GM18511 (cell line): ENCODE measurements around the gene ZNF655.
"Not testable (repeated sequence)": the region's sequence is repeated elsewhere in the genome, so short reads cannot be mapped to it uniquely, and the experiment has no call there.

ENCODE experiments used
- ATAC-seq: cut with Tn5 transposase; IDR thresholded peaks from one replicate; pipeline ENCODE4 v1.9.1; 2021; ENCODE audit warnings: mild to moderate bottlenecking, moderate library complexity; ENCODE audit not compliant: unreplicated experiment

Gene ZNF655

DNA sequence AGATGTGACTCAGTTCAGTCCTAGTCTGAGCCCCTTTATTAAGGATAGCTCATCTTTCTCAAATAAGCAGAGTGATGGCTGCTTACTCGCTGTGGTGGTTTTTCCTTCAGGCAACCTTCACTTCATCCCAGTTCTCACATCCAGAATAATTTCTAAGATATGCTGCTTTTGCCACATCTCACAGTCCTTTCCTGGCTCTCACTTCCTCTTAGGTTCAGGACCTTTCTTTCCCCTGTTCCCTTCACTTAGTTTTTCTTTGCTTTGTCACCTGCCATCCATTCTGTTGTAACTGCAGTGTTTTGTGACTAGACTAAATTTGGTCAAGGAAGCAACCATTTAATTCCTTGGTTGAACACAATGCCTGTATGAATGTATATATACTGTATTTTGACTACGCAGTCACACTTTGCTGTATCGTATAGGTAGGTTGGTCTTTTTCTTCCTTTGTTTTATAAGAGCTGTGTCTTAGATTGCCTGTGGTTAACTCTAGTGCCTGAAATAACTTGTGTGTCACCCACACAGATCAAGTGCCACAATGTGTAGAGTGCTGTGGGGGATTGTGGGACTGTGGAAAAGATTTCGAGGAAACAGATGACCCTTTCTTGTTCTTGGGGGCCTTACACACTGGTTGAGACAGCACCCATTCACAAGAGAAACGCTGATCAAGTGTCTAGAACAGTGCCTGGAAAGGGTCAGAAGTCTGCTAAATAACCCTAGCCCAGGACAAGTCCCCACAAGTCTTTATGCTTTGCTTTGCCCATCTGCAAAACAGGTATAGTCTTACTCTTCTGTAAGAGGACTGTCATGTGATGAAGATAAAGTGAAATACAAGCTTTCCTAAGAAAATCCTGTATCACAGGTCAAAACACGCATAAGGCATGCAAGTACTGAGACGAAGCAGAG lies 2.6 kb downstream of the ZNF655 start:
- ATAC-seq: no peak

DNA sequence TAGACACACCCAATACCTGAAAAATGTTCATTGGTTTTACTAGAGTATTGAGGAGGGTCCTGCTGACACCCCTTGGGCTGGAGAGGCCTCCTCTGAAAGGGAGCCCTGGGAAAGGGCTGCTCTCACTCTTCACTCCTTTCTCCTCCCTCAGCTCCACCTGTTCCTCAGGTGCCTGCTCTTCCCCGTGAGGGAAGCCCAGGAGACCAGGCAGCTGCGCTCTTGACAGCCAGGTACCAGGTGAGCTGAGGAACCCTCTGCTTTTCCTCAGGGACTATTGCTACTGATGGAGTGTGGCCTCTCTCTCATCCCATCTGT lies 3.3 kb downstream of the ZNF655 start:
- ATAC-seq: no peak

DNA sequence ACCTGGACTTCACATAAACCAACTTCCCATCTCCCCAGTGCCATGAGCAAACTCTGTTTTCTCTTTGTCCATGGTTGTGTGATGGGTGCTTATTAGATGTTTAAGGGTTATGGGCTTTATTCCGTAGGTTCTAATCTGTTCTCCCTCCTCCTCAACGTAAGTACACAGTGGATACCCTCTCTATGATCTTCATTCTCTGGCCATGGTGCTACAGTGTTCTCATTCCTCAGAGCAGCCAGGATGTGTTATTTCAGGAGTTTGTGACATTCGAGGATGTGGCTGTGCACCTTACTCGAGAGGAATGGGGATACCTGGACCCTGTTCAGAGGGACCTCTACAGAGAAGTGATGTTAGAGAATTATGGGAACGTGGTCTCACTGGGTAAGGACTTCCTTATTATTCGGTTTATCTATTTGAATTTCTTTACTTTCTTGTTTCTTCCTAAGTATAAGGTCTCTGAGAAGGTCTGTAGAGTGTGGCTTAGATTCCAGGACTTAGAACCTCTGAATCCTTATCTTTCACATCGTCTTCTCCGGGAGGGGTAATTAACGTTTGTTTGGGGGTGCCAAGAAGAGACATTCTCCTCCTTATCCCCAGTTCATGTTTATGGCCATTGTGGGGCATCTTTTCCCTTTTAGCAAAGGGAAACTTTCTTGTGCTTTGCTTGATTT lies 3.8 kb downstream of the ZNF655 start:
- no peak for ATAC-seq

DNA sequence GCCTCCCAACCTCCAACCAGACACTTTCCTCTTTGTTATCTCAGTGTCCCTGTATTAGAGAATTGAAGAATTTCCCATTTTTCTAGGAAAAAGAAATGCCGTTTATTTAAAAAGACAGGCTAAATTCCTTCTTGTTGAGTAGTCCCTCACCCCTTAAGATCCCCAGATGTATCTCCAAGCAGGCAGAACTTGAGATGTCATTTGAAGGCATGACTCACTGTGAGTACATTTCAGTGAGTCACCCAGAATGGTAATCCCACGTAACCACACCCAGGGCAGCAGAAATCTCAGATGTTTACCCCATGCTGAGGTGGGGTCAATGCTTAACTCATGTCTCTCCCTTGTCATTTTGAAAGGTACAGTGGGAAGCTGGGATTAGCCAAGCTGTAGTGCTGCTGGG lies 4.4 kb downstream of the ZNF655 start:
- no peak for ATAC-seq

DNA sequence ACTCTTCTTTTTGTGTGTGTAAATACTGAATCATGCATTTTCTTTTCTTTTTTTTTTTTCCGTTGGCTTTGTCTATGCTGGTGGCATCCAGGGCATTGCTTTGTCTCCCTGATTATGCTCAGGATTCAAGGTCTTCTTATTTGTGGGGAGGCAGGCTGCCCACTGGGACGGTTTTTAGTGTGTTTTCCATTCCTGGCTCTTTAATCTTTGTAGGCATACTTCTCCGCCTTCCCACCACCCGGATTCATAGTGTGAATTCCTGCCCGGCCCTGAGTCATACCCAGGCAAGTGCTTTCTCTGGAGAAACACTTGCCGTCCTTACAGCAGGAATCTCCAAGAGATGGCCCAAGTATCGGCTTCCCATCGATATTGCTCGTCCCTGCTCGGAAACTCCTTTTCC lies 5.2 kb downstream of the ZNF655 start:
- no peak for ATAC-seq

DNA sequence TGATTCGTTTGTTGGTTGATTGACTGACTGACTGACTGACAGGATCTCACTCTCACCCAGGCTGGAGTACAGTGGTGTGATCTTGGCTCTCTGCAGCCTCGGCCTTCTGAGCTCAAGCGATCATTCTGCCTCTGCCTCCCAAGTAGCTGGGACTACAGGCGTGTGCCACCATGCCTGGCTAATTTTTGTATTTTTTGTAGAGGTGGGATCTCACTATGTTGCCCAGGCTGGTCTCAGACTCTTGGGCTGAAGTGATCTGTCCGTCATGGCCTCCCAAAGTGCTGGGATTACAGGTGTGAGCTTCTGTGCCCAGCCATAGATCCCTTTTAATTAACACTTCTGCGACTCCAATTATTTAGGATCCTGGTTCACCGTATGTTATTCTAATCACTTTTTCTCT lies 10.3 kb downstream of the ZNF655 start:
- ATAC-seq: not testable (repeated sequence)

DNA sequence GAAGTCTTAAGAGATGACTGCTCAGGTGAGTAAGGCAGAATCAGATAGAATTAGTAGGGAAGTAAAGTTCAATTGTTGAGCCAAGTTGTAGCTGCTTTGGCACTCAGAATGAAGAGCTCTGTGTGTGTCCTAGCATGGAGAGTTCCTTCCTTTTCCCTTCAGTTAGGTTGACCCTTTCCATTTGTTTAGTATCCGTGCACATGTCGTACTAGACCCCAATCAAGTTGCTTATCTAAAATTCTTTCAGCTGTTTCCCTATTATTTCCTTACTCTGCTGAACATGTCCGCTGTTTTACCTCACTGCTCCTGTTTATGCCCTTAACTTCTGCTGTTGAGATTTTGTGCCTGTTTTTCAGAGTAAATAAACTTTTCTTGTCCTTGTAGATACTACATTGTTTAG lies 13.3 kb downstream of the ZNF655 start:
- no peak for ATAC-seq

DNA sequence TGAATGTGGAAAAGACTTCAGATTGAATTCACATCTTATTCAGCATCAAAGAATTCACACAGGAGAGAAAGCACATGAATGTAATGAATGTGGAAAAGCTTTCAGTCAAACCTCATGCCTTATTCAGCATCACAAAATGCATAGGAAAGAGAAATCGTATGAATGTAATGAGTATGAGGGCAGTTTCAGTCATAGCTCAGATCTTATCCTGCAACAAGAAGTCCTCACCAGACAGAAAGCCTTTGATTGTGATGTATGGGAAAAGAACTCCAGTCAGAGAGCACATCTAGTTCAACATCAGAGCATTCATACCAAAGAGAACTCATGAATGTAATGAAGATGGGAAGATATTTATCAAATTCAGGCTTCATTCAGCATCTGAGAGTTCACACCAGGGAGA lies 14.8 kb downstream of the ZNF655 start:
- no peak for ATAC-seq

DNA sequence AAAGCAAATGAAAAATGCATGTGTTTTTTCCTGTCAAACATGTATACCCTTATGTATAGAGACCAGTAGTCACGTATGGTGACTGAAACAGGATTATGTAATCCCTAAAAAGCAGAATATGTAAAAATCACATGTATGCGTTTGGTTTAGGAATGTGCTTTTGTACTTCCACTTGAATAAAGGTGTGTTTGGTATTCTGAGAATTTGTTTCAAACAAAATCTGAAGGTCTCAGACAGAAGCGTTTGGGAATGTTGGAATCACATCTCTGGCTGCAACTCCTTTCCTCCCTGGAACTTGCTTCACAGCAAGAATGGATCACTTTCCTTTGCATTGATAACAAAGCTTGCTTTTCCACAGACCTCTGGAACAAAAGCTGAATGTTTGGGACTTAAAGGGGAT lies 17.8 kb downstream of the ZNF655 start:
- no peak for ATAC-seq

DNA sequence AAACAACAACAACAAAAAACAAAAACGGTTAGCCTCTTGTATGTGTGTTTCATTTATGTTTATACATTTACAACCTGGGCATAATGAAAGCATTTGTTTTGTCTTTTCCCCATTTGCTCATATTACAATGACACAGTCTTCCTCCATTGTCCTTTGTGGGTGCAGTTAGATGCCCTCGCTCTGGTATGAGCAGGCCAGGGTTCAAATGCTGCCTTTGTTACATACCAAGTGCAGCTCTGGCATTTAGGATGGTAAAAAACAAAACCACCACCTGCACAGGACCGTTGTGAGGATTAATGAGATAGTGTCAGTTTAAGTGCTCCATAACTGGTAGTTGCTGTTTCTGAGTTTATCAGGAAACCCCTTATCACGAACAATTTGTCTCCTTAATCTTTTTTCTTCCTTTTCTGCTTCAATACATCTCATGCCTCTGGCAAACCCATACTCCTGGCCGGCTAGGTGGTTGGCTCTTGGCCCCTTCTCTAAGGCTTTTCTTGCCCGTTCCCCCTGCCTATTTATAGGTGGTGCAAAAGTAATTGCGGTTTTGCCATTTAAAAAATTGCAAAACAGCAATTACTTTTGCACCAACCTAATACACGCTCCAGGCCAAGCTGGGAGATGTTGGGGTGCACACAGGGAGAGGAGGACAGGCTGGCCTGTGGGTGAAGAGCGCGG lies 21.0 kb downstream of the ZNF655 start:
- no peak for ATAC-seq

DNA sequence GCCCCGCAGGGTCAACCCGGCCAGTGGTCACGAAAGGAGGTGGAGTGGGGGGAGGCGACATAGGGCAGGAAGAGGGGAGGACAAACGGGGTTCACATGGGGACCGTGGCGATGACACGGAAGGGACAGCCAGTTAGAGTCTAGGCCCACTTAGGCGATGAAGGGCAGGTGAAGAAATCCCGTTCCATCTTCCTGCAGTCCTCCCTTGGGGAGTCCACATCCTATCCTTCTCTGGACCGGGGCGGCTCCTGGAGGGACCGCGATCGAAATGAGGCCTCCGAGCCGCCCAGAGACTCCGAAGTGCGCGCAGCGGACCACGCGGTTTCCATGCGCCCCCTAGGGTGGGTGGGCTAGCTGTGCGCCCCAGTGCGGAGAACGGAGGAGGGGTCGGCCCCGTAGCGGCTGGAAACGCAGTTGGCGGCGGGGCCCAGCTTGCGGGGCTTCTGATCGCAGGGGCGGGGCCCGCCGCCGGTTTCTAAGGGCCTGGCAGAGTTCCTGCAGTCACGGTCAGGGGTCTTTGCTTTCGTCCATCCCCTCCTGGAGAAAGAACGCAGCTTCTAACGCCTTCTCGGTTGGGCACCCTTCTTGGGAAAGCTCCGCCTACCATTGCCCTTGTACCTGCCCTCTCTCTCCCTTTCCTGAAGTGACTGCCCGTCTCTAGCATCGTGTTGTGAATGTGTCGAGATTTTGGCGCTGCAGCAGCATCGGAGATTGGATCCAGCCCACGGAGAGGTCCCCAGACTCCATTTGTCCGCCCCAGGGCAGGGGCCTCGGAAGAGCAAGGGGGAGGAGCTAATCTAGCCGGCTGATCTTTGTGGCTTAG lies 21.7 kb downstream of the ZNF655 start:
- no peak for ATAC-seq

DNA sequence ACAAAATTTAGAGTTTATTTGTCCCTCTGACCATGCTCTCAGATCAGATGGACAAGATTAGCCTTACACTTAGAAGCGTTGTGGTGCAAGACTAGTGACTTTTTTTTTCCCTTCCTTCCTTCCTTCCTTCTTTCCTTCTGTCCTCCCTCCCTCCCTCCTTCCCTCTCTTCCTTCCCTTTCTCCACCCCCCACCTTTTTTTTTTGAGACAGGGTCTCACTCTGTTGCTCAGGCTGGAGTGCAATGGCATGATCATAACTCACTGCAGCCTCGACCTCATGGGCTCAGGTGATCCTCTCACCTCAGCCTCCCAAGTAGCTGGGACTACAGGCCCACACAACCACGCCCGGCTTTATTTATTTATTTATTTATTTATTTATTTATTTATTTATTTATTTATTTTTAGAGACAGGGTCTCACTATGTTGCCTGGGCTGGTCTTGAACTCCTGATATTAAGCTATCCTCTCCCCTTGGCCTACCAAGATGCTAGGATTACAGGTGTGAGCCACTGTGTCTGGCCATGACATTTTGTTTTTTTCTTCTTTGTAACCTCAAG lies 22.4 kb downstream of the ZNF655 start:
- not testable (repeated sequence) for ATAC-seq

DNA sequence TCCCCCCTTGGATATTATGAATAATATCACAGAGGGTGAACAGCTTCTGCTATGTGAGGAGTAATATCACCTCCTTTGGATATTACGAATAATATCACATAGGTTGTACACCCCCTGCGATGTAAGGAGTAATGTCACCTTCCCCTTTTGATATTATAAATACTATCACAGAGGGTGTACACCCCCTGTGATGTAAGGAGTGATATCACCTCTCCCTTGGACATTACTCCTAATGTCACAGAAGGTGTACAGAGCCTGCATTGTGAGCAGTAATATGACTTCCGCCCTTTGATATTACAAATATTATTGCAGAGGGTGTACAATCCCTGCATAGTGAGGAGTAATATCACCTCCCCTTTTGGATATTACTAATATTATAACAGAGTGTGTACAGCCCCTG lies 30.4 kb downstream of the ZNF655 start:
- no peak for ATAC-seq

DNA sequence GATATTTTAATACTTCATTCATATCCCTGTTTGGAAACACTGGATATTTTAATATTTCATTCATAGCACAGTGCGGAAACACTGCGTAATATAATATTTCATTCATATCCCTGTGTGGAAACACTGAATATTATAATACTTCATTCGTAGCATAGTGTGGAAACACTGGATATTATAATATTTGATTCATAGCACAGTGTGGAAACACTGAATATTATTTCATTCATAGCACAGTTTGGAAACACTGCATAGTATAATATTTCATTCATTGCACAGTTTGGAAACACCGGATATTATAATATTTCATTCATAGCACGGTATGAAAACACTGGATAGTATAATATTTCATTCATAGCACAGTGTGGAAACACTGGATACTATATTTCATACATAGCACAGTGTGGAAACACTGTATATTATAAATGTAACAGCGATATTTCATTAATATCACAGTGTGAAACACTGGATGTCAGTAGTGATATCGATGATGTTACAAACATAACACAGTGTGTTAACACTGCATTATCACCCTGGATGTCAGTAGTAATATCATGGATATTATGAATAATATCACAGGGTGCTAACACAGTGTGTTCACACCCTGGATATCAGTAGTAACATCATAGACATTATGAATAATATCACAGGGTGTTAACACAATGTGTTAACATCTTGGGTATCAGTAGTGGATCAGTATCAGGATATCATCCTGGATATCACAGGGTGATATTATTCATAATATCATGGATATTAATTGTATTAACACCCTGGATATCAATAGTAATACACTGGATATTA lies 36.7 kb downstream of the ZNF655 start:
- ATAC-seq: no peak

DNA sequence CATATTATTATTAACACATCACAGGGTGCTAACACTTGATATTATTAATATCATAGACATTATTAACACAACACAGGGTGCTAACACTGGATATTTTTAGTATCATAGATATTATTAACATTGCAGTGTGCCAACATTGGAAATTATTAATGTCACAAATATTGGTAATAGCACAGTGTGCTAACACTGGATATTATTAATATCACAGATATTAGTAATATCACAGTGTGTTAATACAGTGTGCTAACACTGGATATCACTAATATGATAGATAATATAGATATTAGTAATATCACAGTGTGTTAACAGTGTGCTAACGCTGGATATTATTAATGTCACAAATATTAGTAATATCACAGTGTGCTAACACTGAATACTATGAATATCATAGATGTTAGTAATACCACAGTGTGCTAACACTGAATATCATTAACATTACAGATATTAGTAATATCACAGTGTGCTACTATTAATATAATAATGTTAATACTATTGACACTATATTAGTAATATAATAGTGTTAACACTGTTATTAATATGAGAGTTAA lies 38.0 kb downstream of the ZNF655 start:
- no peak for ATAC-seq

DNA sequence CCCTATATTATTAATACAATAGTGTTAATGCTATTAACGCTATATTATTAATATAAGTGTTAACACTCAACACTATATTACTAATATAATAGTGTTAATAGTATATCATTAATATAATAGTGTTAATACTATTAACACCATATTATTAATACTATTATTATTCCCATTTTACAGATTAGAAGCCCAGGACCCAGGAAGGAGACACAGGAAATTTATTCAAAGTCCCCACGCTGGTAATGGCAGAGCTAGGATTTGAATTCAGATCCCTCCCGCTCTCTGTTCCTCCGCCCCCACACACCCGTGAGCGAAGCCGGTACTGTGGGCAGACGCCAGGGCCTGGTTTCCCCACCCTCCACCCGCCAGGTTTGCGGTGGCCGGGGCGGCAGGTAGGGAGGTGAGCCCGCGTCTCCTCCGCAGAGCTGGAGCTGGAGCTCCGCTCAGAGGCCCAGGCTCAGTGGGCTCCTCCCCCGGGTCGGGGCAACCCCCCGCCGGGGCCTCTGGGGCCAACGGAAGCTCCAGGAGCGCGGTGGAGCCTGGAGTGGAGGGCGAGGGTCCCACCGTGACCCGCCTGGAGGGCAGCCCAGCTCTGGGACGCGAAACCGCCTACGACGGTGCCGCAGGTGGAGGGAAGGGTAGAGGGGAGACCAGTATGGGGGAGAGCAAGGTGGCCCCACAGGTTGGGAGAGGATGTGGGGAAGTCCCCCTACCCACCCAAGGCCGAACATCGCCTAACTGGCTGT lies 39.5 kb downstream of the ZNF655 start, which contains the start of gene TMEM225B:
Gene TMEM225B, plus strand, starts transcription at position 506 of the 740 bp plus-strand sequence. CDS start 6,122 bp downstream, outside the sequence.
- no peak for ATAC-seq

DNA sequence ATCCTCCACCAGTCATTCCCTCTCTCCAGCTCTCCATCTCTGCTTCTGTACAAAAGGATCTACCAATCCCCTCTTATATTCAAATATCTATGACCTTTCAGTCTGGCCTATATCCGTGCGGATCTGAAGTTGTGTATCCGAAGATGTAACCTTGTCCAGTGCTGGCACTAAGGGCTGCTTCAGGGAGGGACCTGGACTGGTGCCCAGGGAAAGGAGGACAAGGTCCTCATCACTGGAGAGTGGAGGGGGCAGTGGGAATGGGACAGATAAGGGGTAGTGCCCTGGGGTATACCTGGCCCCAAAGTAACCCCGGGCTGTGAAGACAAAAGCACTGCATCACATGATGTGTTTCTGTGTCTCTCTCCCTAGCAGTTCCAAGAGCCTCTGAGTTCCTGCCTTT lies 41.4 kb downstream of the ZNF655 start:
- no peak for ATAC-seq

DNA sequence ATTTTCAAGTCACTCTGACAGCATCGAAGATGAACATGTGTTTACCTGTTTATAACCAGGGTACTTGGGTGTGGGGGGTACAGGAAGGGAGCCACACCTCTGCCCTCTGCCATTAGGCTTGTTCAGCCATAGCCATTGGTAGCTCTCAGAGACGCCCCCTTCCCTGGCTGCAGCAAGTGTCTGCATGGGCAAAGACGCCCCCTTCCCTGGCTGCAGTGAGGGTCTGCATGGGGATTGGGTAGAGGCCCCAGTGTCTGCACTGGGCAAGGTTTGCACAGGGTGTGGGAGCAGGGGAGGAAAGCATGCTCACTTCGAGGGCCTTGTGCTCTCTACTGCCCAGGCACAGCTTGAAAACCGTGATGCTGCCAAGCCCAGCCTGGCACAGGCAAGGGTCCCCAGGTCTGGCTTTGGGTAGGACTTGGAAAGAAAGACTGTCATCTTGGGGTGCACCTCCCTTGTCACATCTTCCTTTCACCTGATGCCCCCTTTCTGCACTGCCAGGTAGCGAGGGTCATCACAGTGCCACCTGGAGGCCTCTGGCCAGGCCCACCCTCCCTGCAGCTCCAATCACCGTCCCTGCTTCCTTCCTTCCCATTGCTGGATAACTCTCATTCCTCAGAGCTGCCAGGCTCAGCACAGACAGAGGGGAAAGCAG lies 43.3 kb downstream of the ZNF655 start:
- no peak for ATAC-seq
